Adipocyte (in vitro differentiated cells): ENCODE data around the gene SLC25A11.
A peak's percentile ranks its signal among the peaks of the same experiment; 100 is the strongest.

Source experiments
- DNase-seq: peaks from one replicate; pipeline ENCODE4 v3.0.0-alpha.2; 2015; ENCODE audit warnings: low read depth
- H3K27me3 ChIP-seq: replicated peaks from 2 replicates; pipeline ENCODE4 v1.7.0; 2013; ENCODE audit warnings: mild to moderate bottlenecking, low read length, moderate library complexity; ENCODE audit not compliant: control insufficient read depth, insufficient read depth
- H3K36me3 ChIP-seq: 2 replicates; pipeline ENCODE4 v1.7.0; 2013; ENCODE audit warnings: low read length, mild to moderate bottlenecking, moderate library complexity; ENCODE audit not compliant: control insufficient read depth, insufficient read depth, severe bottlenecking
- H3K4me1 ChIP-seq: 2 replicates; pipeline ENCODE4 v1.7.0; 2013; ENCODE audit warnings: mild to moderate bottlenecking, low read length, moderate library complexity; ENCODE audit not compliant: control insufficient read depth, insufficient read depth
- H3K4me3 ChIP-seq: 2 replicates; pipeline ENCODE4 v1.7.0; 2013; ENCODE audit warnings: mild to moderate bottlenecking, low read length, moderate library complexity
- H3K9ac ChIP-seq: 2 replicates; pipeline ENCODE4 v1.7.0; 2013; ENCODE audit warnings: mild to moderate bottlenecking, low read length, moderate library complexity
- H3K9me3 ChIP-seq: 2 replicates; pipeline ENCODE4 v1.7.0; 2013; ENCODE audit warnings: mild to moderate bottlenecking, low read length, moderate library complexity; ENCODE audit not compliant: control insufficient read depth

SLC25A11 gene

DNA sequence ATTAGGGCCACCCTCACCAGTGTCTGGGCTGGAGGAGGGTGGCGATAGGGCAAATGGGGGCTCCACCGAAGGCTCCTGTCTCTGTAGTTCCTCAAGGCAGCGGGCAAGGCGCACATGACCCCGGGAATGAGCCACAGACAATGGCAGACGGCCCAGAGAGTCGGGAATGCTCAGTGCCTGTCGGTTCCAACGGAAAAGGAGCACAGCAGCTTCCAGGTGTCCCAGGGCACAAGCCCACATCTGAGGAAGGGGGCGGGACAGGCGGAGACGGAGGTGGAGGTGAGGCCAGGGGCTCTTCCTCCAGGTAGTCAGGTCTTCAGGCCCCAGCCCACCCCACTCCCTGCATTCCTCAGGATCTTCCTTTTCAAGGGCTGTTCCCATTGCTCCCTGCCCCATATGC lies 32.9 kb upstream of the SLC25A11 start:
- DNase-seq: no peak
- Histone ChIP-seq H3K9me3 (no peaks in the 10 kb centered on the region), H3K4me1 (peaks cover 28% of the 10 kb centered on the region), H3K36me3 (peaks cover 50% of the 10 kb centered on the region), H3K9ac (no peak overlapping the region), H3K4me3 (no peak overlapping the region), H3K27me3 (no peaks in the 10 kb centered on the region)

DNA sequence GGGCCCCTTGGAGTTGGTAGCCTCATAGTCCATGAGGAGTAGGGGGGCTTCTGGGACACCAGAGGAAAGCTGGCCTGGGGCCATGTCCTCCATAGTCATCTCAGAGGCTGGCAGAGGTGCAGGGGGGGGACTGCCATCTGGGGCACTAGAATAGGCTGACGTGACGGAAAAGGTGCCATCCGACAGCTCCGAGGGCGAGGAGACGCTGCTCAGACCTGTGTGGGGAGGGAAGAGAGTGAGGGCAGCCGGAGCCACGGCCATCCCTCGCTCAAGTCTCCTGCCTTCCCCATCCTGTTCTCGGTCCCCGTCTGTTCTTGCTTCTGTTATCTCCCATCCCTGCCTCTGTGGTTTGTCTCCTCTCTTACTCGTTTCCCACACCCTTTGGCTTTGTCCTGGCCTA lies 32.5 kb upstream of the SLC25A11 start:
- Histone ChIP-seq H3K9ac (peak overlapping the region; percentile 59), H3K36me3 (peaks cover 46% of the 10 kb centered on the region), H3K27me3 (no peaks in the 10 kb centered on the region), H3K9me3 (no peaks in the 10 kb centered on the region), H3K4me3 (no peak overlapping the region), H3K4me1 (peaks cover 28% of the 10 kb centered on the region)
- DNase-seq: no peak

DNA sequence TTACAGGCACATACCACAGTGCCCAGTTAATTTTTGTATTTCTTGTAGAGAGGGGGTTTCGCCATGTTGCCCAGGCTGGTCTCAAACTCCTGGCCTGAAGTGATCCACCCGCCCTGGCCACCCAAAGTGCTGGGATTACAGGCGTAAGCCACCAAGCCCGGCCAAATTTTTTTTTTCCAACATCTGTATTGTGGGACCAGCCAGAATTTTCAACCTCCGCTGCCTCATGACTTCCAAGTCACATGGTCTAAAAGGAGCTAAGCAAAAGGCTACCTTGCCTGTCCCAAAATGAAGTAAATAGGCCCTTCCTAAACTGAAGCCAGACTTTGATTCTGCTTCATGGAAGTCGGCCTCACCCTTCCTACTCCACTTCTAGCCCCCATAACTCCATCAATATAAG lies 32.0 kb upstream of the SLC25A11 start:
- Histone ChIP-seq H3K9me3 (no peaks in the 10 kb centered on the region), H3K9ac (peak overlapping the region; percentile 59), H3K4me3 (no peak overlapping the region), H3K4me1 (peaks cover 29% of the 10 kb centered on the region), H3K36me3 (peaks cover 41% of the 10 kb centered on the region), H3K27me3 (no peaks in the 10 kb centered on the region)
- DNase-seq: no peak

DNA sequence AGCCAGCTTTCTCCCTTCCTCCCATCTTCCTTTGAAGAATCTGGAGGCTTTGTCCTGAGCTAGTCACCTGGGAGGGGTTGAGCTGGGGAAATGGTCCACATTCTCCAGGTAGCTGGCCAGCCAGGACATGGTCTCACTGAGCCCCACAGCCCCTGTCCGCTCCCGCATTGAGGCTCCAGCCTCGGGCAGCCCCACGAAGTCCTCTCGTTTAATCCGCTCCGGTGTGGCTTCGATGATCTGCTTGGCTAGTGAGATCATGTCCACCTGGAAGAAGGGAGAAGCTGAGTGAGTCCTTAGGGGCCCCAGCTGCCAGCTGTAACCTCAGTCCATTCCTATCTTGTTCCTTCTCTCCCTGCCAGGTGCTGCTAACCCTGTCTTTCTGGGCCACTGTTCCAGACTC lies 30.4 kb upstream of the SLC25A11 start:
- peaks cover 38% of the 10 kb centered on the region for H3K4me1 ChIP-seq
- H3K9me3 ChIP-seq: no peaks in the 10 kb centered on the region
- peak overlapping the region; percentile 100 for H3K9ac ChIP-seq
- H3K36me3 ChIP-seq: peaks cover 36% of the 10 kb centered on the region
- no peaks in the 10 kb centered on the region for H3K27me3 ChIP-seq
- peak overlapping the region; percentile 89 for H3K4me3 ChIP-seq
- DNase-seq: no peak

DNA sequence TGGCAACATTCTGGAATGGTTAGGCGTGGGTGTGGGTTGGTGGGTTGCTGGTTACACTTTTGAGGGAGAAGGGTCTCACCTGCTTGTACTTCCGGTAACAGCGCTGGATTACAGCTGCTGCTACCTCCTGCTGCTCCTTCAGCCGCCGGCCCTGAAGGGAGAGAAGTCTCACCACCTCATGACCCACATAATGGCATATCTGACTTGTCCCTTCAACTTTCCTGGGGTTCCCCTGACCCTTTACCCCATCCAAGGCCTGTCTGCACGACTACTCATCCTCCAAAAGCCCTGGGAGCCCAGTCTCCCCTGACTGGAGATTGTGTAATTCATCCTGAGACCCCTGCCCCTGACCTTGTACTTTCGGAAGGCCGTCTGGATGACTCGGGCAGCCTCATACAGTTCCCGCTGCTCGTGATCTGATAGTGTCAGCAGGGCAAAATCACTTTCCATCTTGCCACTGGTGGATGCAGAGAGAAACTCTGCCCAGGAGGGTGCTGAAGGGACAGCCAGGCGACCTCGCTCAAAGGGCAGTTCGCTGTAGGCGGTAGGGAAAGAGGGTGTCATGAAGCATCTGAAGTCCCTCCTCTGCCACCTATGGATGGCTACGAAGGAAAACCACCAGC lies 29.8 kb upstream of the SLC25A11 start:
- no peaks in the 10 kb centered on the region for H3K27me3 ChIP-seq
- H3K4me1 ChIP-seq: peaks cover 38% of the 10 kb centered on the region
- peak; percentile 58 for DNase-seq
- peak overlapping the region; percentile 89 for H3K4me3 ChIP-seq
- peak overlapping the region; percentile 100 for H3K9ac ChIP-seq
- peaks cover 37% of the 10 kb centered on the region for H3K36me3 ChIP-seq
- H3K9me3 ChIP-seq: no peaks in the 10 kb centered on the region

DNA sequence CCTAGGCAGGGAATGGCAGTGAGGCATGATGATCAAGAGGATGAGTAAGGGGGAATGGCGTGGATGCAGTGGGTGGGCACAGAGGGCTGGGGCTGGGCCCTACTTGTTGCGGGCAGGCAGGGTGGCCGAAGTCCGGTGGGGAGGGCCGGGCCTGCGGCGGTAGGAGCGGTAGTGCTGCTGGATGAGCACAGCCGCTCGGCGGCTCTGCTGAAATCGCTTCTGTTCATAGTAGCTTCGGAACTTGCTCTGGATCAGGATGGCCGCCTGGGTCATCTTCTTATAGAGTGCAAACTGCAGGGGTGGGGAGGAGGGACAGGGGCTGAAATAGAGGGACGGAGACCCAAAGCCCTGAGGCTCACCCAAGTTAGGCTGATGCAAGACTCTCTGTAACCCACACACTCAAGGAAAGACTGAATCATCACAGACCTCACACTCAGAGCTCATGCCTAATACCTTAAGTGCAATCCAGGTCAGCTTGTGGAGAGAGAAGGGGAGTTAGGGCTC lies 29.3 kb upstream of the SLC25A11 start:
- Histone ChIP-seq H3K4me3 (peak overlapping the region; percentile 89), H3K27me3 (no peaks in the 10 kb centered on the region), H3K9ac (peak overlapping the region; percentile 100), H3K9me3 (no peaks in the 10 kb centered on the region), H3K36me3 (peaks cover 33% of the 10 kb centered on the region), H3K4me1 (peaks cover 38% of the 10 kb centered on the region)
- peak; percentile 96 for DNase-seq

DNA sequence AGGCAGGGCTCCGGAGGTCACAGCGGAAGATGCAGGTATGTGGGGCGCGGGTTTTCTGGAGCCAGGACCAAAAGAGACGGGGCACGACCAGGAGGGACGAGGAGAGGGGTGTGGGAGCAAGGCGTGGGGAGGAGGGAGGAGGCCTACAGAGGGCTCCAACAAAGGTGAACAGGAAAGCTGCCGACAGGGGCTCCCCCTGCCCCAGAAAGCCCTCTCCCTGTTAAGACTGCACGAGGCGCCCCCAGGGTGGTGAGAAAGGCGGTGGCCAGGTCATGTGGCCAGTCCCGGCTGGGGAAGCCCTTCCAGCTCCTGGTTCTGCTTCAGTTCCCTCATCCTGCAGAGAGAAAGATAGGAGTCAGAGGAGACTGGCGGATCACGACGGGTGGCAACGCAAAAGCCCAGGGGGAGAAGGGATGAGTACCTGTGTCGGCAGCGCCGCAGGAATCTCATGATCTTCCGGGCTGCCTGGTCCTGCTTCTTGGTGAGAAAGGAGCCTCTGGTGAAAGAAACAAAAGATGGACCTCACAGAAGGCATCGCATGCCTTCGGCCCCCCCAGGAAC lies 28.7 kb upstream of the SLC25A11 start:
- no peaks in the 10 kb centered on the region for H3K27me3 ChIP-seq
- H3K4me3 ChIP-seq: peak overlapping the region; percentile 89
- H3K9ac ChIP-seq: peak overlapping the region; percentile 100
- peaks cover 38% of the 10 kb centered on the region for H3K4me1 ChIP-seq
- no peaks in the 10 kb centered on the region for H3K9me3 ChIP-seq
- peaks cover 27% of the 10 kb centered on the region for H3K36me3 ChIP-seq
- peak; percentile 59 for DNase-seq

DNA sequence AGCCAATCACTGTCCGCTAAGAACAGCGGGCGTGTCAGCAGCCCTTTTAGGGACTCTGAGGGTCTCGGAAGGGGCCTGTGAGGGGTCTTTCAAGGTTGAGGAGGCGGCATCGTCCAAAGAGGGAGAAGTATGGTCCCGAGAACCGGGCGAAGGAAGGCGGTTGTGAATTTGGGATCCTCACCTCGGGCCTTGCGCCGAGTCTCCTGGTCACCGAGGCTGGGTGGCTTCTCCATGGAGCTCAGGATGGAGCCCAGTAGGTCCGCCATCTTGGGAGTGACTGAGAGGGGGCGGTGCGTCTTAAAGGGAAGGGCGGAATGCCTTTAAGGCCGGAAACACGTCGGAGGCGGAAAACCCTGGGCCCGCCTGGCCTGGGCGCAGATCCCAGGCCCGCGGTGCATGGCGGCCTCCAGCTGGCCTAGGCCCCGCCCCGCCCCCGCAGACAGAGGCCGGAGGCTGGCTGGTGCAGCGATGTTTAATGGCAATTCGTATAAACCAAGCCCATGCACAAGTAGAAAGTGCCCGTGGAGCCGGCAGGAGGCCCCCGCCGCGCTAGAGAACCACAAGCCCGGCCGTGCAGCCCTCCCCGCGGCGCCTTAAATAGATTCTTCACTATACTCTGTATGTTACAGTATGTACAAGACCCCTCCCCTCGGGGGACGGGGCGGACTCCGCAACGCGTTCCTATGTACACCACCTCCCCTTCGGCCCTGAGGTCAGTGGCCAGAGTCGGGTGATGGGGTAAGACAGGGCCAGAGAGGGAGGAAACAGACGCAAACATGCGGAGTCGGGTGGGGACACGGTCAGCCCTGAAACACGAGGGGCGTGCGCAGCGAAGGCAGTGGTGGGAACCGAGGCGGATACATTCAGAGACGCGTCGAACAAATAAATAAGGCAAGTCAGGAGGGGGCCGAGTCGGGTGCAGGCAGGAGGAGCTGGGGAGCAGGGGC lies 28.0 kb upstream of the SLC25A11 start, which contains the start of gene SPAG7:
Gene SPAG7 (minus strand): TSS at position 279 of the 947 bp plus-strand sequence. CDS start 13 bp downstream, at position 266.
- H3K4me3 ChIP-seq: peak within 1 kb of the TSS; percentile 89
- H3K27me3 ChIP-seq: no peaks in the 10 kb centered on the region
- no peaks in the 10 kb centered on the region for H3K9me3 ChIP-seq
- peak within 1 kb of the TSS; percentile 100 for H3K9ac ChIP-seq
- H3K4me1 ChIP-seq: peaks cover 38% of the 10 kb centered on the region
- peaks cover 23% of the 10 kb centered on the region for H3K36me3 ChIP-seq
- DNase-seq: peak; percentile 98

DNA sequence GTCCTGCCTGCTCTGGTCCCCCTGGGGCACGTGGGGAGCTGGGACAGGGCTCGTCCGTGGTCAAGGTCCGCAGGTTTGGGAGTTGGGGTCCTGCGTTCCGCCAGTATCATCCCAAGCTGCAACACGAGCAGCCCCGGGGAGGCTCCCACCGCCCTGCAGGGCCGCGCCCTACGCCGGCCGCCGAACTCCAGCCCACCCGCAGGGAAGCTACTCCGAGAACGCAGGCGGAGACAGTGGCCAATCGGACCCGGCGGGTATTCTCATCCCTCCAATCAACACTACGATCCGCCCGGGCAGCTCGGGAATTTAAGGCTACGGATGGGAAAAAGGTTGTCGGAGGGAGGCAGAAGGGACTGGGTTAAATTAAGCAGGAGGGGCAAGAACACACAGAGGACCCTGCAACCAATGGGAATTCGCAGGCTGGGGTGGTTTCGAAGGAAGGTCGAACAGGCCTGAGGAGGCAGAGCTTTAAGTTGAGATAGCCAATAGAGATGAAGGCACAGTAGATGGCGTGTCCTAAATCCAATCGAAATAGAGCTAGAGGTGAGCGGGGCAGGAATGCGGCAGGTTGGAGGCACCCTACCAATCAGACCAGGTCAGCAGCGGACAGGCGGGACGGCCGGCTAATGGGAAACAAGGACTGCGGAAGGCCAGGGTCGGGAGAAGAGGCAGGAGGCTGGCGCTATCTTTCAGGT lies 27.1 kb upstream of the SLC25A11 start:
- no peaks in the 10 kb centered on the region for H3K9me3 ChIP-seq
- peak overlapping the region; percentile 100 for H3K9ac ChIP-seq
- DNase-seq: peak; percentile 99
- H3K4me1 ChIP-seq: peaks cover 38% of the 10 kb centered on the region
- H3K27me3 ChIP-seq: no peaks in the 10 kb centered on the region
- H3K4me3 ChIP-seq: peak overlapping the region; percentile 89
- peaks cover 15% of the 10 kb centered on the region for H3K36me3 ChIP-seq

DNA sequence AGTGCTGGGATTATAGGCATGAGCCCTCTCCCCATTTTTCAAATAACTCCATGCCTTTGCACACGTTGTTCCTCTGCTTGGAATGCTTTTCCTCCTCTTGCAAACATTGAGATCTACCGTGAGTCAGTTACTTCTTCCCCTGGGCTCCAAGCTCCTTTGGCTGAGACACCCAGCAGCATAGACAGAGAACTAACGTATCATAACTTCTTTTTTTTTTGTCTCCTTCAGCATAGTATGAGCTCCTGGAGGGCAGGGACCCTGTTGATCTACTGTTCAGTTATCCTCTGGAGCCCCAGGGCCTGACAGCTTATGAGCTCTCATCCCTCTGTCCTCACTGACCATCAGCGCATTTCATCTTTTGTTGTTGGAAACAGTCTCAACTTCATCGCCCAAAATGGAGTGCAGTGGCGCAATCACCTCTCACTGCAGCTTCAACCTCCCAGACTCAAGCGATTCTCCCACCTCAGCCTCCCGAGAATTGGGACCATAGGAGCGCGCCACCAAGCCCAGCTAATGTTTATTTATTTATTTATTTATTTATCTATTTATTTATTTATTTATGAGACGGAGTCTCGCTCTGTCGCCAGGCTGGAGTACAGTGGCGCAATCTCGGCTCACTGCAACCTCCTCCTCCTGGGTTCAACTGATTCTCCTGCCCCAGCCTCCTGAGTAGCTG lies 25.6 kb upstream of the SLC25A11 start:
- Histone ChIP-seq H3K36me3 (peaks cover 11% of the 10 kb centered on the region), H3K4me3 (no peak overlapping the region), H3K9ac (no peak overlapping the region), H3K27me3 (no peaks in the 10 kb centered on the region), H3K4me1 (peaks cover 31% of the 10 kb centered on the region), H3K9me3 (no peaks in the 10 kb centered on the region)
- no peak for DNase-seq
